DMS79 treated with DMSO at 0.1 percent for 48 hours (cell line): ENCODE measurements around the gene ALG1.
"Not testable (repeated sequence)": the region's sequence is repeated elsewhere in the genome, so short reads cannot be mapped to it uniquely, and the experiment has no call there.

Source experiments
- DNase-seq: peaks from one replicate; lab custom pipeline; 2025; lab: John Stamatoyannopoulos, UW

The ALG1 gene

DNA sequence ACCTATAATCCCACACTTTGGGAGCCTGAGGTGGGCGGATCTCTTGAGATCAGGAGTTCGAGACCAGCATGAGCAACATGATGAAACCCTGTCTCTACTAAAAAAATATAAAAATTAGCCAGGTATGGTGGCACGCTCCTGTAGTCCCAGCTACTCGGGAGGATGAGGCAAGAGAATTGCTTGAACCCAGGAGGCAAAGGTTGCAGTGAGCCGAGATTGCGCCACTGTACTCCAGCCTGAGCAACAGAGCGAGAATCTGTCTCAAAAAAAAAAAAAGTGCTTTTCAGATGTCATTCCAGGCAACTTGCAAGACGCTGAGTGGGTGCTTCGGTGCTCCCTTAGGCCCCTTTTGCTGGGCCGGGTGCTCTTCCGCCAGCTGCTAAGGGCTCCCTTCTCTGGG, 27.1 kb upstream of the ALG1 start:
- not testable (repeated sequence) for DNase-seq

GRCh38 chr16:5045499-5046115, 26.0 kb upstream of the ALG1 start:
- no peak for DNase-seq

DNA sequence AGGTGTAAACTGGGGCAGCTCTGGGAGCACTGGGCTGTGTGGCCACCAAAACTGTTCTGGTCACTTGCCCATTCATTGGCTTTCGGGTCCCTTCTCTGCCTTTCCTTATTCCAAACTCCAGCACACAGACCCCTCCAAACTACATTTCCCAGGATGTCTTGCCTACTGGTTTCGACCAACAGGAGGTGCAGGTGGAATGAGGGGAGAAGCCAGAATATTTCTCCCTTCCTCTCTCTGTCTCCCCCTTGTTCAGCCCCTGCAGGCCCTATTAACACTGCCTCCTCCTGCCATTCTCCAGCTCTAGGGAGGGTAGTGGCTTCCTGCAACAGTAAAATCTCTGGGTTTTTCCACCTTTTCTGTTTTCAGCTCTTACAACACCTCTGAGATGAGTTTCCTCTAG, 24.7 kb upstream of the ALG1 start:
- DNase-seq = no peak

GRCh38 chr16:5054876-5055865, 16.5 kb upstream of the ALG1 start:
- DNase-seq = no peak

DNA sequence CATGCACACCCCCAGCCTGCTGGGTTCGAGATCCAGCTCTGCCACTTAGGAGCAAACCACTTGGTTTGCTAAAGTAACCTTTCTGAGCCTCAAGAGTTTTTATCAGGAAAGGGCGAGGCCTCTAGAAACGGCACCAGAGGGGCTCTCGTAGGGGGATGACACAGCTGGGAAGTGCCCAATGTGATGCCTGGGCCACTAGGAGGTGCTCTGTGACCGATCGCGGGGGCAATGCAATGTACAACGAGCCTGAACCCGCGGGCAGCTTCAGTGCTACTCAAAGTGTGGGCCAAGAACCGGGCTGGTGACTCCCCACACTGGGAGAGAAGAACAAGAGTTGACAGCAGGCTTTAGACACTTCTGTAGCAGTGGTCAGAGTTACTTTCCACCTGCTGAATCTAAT, 15.3 kb upstream of the ALG1 start:
- no peak for DNase-seq

- no peak for DNase-seq
These were observed 13.2 kb upstream of the ALG1 start for GRCh38 chr16:5058476-5058875.

GRCh38 chr16:5059386-5060072, 12.1 kb upstream of the ALG1 start:
- DNase-seq = no peak

DNA sequence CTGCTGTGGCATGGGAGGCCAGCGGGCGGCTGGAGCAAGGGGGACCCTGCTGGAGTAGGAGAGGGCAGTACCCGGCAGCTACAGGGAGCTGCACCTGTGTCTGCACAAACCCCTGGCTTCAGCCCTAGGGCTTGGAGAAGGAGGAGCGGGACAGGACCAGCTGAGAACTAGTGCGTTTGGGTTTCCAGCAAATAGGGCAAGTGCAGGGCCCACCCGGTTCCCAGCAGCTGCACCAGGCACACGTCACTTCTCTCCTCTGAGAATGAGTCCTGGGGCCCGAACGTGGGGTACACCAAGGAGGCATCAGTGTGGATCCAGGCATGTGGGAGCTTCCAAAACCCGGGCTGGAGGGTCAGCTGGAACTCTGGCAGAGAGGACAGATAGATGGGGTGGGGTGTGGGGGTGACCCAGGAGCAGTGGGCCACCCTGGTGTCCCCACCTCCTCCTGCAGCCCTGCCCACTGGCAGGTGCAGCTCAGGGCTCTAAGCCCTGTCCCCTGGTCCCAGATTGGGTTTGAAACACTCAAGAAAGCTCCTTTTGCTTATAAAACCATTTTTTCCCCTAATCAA, 11.5 kb upstream of the ALG1 start:
- no peak for DNase-seq

- DNase-seq = no peak
These were observed 9.6 kb upstream of the ALG1 start for GRCh38 chr16:5062051-5062450.

DNA sequence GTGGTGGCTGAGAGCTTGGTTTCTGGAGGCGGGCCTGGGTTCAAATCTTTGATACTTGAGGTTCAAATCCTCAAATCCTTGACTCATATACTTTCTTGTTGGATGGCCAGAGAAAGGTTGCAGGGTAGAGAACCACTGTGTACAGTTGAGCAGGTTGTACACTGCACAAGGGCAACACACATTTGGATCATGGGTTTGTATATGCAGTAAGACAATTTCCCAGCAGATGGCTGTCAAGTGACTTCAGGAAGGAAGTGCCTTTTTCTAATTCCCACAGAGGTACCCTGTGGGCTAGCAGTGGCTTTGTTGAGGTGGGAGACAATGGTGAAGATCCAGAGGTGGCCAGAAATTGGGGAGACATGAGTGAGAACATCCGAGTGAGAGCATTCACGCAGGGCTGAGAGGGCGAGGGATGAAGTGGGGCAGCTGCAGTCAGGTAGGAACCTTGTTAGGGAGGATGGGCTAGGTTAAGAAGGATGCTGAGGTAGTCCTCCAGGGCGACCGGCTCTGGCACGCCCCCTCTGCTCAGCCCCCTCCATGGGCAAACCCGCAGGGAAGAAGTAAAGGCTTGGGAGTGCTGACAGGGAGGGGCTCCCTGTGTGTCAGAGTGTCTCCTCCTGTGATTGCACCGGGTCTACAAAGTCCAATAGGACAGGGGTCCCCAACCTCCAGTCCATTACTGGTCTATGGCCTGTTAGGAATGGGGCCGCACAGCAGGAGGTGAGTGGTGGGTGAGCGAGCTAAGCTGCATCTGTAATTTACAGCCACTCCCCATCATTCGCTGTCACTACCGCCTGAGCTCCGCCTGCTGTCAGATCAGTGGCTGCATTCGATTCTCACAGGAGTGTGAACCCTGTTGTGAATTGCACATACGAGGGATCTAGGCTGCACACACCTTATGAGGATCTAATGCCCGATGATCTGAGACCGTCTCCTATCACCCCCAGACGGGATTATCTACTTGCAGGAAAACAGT, 8.6 kb upstream of the ALG1 start:
- no peak for DNase-seq

DNA sequence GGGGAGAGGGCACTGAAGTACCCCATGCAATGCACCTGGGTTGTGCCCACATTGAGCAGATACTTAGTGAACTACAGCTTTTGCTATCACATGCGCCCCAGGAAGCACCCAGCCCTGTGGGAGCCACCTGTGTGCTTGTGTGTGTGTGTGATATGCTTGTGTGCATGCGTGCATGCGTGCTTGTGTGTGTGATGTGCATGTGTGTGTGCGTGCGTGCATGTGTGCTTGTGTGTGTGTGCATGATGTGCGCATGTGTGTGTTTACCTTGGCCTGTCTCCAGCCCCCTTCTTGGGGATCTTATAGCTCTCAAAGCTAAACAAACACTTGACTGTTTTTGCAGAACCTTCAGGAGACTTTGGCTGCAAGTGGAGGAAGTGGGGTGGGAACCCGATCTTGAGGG, 6.7 kb upstream of the ALG1 start:
- DNase-seq = peak; percentile 95

DNA sequence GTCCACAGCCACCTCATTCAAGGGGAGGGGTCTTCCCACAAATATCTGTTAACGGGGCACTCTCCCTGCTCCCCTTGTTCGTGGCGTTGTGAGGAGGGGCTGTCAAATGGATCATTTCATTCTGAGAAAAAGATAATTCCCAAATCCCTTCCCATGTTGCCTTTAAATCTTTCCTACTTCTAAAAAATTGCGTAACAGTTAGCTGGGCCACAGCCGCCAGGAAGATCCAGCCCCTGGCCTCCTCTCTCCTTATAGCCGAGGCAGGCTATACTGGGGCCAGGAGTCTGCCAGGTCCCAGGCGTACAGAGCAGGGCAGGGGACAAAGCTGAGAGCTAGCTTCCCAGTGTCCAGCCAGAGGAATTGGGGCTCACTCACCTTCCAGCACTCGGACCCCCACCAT, 6.3 kb upstream of the ALG1 start:
- peak; percentile 76 for DNase-seq

DNA sequence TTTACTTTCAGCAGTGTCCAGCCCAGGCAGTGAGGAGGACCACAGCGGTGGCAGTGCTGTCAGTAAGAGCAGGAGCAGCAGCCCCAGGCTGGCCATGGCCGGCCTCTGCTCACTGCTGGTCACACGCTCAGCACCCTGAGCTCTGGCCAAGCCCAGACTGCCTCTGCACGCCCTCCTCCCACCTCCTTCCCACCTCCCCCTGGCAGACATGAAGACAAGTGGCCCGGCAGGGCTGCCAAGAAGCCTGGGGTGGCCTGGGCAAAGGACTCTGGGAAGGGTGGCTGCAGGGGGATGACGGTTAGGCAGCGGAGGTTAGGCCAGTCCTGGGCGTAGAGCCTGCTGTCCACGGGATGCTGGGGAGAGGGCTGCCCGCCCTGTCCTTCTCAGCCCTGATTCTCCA, 5.8 kb upstream of the ALG1 start, which contains the start of gene C16orf89:
Gene C16orf89, minus strand, starts transcription at position 144 of the 400 bp plus-strand sequence. Its CDS starts 48 bp downstream, at position 96.
- peak; percentile 32 for DNase-seq

DNA sequence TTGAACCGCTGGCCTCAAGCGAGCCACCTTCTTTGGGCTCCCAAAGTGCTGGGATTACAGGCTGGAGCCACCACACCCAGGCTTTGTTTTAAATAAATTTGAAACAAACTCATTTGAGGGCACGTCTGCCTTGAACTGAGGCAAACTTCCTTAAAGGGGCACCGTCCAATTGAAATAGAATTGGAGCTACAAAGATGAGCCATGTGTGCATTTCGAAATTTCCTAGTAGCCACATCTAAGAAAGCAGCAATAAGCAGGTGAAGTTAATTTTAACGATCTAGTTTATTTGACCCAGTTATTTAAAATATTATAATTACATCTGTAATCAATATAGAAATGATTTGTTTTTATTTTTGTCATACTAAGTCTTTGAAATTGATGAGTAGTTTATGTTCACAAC, 5.1 kb upstream of the ALG1 start:
- no peak for DNase-seq

DNA sequence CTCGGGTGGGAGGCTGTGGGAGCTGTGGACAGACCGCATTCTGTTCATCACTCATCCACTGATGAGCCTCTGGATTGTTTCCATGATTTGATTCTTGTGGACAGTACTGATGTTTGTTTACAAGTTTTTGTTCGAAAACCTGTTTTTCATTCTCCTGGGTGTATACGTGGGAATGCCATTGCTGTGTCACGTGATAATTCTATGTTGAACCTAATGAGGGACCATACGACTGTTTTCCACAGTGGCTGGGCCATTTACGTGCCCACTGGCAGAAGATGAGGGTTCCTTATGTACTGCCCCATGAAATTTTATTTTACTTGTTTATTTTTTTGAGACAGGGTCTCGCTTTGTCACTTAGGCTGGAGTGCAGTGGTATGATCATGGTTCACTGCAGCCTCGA, 2.6 kb upstream of the ALG1 start:
- no peak for DNase-seq

DNA sequence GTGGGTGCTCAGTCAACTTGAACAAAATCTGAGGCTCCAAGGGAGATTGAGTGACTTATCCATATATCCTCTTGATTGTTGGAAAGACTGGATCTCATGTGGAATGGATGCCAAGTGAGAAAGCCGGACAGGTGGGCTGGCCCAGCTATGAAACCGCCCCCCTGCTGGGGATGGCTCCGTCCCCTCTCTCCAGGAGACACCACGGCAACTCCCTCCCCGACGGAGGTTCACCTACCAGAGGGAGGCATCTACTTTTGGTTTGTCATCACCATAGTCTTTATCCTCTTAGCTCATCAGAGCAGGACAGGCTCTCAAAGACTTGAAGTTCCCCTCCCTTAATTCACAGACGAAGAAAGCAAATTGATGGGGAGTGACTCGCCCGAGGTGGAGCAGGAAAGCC, 1.8 kb upstream of the ALG1 start:
- no peak for DNase-seq

GRCh38 chr16:5070431-5071186, 1.0 kb upstream of the ALG1 start:
- DNase-seq = no peak

GRCh38 chr16:5071341-5071680, 332 bp upstream of the ALG1 start:
- no peak for DNase-seq

DNA sequence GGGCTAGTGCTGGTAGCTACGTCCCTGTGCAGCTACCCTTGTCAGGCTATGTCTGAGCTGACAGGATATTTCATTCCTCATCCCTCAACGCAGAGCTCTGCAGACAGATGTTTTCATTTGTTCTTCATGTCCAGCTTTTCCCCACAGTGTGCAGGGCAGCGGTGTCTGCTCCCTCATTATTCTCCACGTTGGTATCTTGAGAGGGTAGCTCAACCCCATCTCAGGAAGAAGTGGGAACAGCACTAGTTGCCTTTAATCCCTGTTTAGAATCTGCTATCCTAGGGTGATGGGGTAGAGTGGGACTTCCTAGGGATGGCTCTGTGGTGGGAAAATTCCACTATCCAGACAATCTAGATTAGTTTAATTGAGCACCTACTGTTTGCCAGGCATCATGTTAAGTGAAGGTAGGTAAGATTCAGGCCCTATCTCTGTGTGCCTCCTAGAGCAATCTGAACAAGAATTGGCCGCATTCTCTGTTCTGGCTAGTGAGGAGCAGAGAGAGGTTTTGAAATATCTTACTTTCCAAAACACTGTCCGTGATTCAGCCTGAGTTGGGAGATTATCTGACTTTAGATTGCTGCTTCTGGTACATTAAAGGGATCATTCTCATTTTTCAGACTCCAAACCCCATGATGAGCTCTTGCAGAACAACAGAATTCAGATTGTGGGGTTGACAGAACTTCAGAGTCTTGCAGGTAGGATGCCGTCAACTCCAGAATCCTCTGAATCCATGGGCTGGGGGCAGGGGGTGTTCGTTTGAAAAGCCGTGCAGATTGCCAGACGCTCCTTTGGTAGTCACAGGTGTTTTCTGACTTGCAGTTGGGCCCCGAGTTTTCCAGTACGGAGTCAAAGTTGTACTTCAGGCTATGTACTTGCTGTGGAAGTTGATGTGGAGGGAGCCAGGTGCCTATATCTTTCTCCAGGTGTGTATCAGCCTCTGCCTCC, 963 bp downstream of the ALG1 start:
- no peak for DNase-seq

DNA sequence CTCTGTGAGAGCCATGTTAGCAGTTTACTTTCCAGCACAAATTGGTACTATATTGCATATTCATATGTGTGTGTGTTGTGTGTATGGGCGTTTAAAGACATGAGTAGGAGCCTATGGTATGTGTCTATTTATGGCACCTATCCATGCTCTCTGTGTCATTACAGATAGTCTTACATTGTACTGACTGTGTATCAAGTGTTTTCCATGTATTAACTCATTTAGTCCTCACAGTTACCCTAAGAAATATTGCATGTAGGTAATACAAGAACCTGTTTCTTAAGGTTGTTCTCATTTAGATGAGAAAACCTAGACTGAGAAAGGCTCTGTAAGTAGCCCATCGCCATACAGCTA, 1.6 kb downstream of the ALG1 start:
- no peak for DNase-seq
